Esophagus squamous epithelium (tissue), 5 donors: ENCODE results near the gene EMILIN2. TPM values are rescaled to one million over a fixed set of nuclear protein-coding genes. Genes with fewer than 3 reads are reported as not detected.

Experiments
- DNase-seq: peaks from one replicate; lab custom pipeline; 2025; lab: John Stamatoyannopoulos, UW
- H3K27ac ChIP-seq, 4 donors: fragments of 200-600 bp; sonication (generic); one replicate each; pipeline ENCODE4 v1.5.1; 2016 to 2019; ENCODE audit warnings: mild to moderate bottlenecking in 1 of 4
- H3K27me3 ChIP-seq, 4 donors: fragments of 200-600 bp; sonication (generic); 1 replicate in 3 of 4; 2 replicates in 1 of 4; pipeline versions ENCODE4 v1.5.1 to v1.6.0; 2017 to 2021; ENCODE audit warnings: antibody characterized with exemption in 1 of 4
- H3K36me3 ChIP-seq, 3 donors: fragments of 200-600 bp; sonication (generic); one replicate each; pipeline ENCODE4 v1.5.1; 2016 to 2019
- H3K4me1 ChIP-seq, 3 donors: fragments of 200-600 bp; sonication (generic); one replicate each; pipeline ENCODE4 v1.5.1; 2017 to 2019
- H3K4me3 ChIP-seq, 4 donors: fragments of 200-600 bp; sonication (generic); 1 replicate in 3 of 4; 2 replicates in 1 of 4; pipeline ENCODE4 v1.5.1; 2016 to 2019; ENCODE audit warnings: mild to moderate bottlenecking in 2 of 4, moderate library complexity in 1 of 4
- H3K9me3 ChIP-seq, 3 donors: fragments of 200-600 bp; sonication (generic); one replicate each; pipeline ENCODE4 v1.5.1; 2016 to 2019
- POLR2A ChIP-seq, 4 donors: fragments of 450-650 bp; IDR thresholded peaks; one replicate each; pipeline ENCODE4 v1.6.1; 2017; ENCODE audit warnings: antibody characterized with exemption in 4 of 4, mild to moderate bottlenecking in 4 of 4, moderate library complexity in 3 of 4
- WGBS, 2 donors: methylation state at CpG; one replicate each; pipeline ENCODE4 v1.1.5; 2018; 5-methylcytosine and 5-hydroxymethylcytosine counted together
- intact Hi-C: fragments of 100-400 bp; cut with DNase I; formaldehyde crosslinking; loops from one replicate; pipeline ENCODE4 v1.15.0; 2022
- total RNA-seq, 4 donors: library from RNA; depleted of rRNA; stranded (reverse); fragments of >200 nt; gene quantifications; one replicate each; pipeline ENCODE4 v1.1.0, GENCODE V29; 2016
- TF ChIP-seq, protein P1 (sequence below), 6 experiments: fragments of 450-650 bp in 4 of 6; fragments of 200-600 bp in 2 of 6; sonication (generic) in 2 of 6; IDR thresholded peaks; one replicate each; pipeline ENCODE4 v1.5.1; 2016 to 2019; ENCODE audit warnings: antibody characterized with exemption in 6 of 6, mild to moderate bottlenecking in 4 of 6, moderate library complexity in 4 of 6
- donor health status: DM: yes; HTN: yes; CAD: no.

The EMILIN2 gene
- total RNA-seq, 4 donors from 2014 or later, result 3.2 to 11.1 (median 5.5) TPM

DNA sequence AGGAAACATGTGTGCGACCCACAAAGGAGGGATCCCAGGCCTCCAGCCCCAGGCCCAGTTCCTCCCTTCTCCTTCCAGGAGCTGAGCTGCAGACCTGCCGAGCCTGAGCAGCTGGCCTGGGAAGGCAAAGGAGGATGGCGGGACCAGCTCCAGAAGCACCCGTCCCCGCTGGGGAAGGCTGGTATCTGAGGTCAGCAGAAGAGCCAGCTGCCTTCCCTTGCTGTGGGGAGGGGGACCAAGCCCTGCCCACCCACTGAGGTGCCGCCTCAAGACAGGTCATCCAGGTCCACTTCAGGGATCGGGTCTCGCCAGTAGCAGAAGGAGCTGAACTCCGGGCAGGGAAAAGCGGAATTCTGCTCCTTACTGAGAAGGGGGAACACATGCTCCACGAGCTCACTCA is 73.2 kb downstream of the EMILIN2 start:
- Histone ChIP-seq H3K27ac (no peak overlapping the region), H3K9me3 (no peaks in the 10 kb centered on the region), H3K4me1 (peaks cover 0 to 20% (median 0%) of the 10 kb centered on the region in 3 donors), H3K36me3 (peaks cover 0 to 81% (median 20%) of the 10 kb centered on the region in 3 donors), H3K4me3 (no peak overlapping the region), H3K27me3 (no peaks in the 10 kb centered on the region)
- intact Hi-C loops, result loop anchor here (10.0 kb wide), 1 partner anchor 145 kb away; no protein-coding TSS in a partner anchor
- TF ChIP-seq, protein P1, sequence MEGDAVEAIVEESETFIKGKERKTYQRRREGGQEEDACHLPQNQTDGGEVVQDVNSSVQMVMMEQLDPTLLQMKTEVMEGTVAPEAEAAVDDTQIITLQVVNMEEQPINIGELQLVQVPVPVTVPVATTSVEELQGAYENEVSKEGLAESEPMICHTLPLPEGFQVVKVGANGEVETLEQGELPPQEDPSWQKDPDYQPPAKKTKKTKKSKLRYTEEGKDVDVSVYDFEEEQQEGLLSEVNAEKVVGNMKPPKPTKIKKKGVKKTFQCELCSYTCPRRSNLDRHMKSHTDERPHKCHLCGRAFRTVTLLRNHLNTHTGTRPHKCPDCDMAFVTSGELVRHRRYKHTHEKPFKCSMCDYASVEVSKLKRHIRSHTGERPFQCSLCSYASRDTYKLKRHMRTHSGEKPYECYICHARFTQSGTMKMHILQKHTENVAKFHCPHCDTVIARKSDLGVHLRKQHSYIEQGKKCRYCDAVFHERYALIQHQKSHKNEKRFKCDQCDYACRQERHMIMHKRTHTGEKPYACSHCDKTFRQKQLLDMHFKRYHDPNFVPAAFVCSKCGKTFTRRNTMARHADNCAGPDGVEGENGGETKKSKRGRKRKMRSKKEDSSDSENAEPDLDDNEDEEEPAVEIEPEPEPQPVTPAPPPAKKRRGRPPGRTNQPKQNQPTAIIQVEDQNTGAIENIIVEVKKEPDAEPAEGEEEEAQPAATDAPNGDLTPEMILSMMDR (IDR thresholded peaks at IDR 0.05), result no peak
- TF ChIP-seq POLR2A (IDR thresholded peaks at IDR 0.05), result no peak
- DNase-seq, result no peak
- 81 to 95% methylated on average over 3 to 4 of the region's 11 CpGs for WGBS, 2 donors

DNA sequence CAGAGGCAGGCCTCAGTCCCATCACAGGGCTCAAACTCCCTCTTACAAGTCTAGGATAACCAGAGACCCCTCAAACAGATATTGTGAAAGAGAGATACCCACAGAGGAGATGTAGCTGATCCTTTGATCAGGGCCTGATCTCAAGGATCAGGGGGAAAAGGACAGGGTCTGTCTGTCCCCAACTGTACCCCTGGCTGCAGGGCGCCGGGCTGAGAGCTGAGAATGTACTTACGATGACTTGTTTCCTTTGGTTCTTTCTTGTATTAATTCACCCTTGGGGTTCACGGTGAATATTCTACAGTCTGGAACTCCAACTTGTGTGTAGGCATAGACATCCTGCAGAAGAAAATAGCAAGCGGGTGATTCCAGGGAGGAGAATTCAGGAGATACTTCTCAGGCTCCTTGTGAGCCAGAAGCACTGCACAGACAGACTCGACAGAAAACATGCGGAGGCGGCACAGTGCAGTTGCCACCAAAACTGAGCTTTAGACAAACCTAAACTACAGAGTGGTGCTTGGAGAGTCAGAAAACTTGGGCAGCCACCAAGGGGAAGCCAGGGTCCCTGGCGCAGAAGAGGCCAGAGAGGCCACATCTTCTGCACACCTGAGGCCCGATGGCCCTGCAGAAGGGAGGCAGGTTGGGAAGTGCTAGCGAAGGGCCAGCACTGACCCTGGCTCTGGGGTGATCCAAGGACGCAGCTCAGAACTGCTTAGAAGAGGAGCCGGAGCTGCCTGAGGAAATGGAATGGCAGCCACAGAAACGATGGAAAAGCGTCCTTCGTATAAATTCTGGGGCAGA is 73.9 kb downstream of the EMILIN2 start:
- no peak overlapping the region for H3K27ac ChIP-seq
- H3K9me3 ChIP-seq, result no peaks in the 10 kb centered on the region
- no peak for DNase-seq
- intact Hi-C loops, result loop anchor here (10.0 kb wide), 1 partner anchor 144 kb away; no protein-coding TSS in a partner anchor
- WGBS, 2 donors, result 90 to 93% methylated on average over 13 to 16 of the region's 16 CpGs
- H3K36me3 ChIP-seq, result peaks cover 0 to 81% (median 20%) of the 10 kb centered on the region in 3 donors
- H3K27me3 ChIP-seq, result no peaks in the 10 kb centered on the region
- TF ChIP-seq, protein P1 (IDR thresholded peaks at IDR 0.05), result no peak
- TF ChIP-seq POLR2A (IDR thresholded peaks at IDR 0.05), result no peak
- no peak overlapping the region for H3K4me3 ChIP-seq
- peaks cover 0 to 20% (median 0%) of the 10 kb centered on the region in 3 donors for H3K4me1 ChIP-seq

DNA sequence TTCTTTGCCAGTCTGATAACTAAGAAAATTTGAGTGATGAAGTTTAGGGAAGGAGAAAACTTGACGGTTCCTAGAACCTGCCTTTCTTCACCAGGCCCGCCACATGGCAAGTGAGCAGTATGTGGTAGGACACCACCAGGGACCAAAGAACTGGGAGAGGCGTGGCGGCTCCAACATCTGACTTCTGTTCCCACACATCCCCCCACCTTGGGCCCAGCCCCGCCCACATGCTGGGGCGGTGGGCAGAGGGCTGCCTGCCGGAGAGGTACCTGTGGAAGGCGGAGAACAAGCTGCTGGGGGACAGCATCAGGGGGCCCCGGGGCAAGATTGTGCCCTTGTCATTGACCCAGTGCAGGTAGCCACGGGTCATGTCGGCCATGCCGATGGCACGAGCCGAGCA is 75.0 kb downstream of the EMILIN2 start:
- H3K4me3 ChIP-seq, result no peak overlapping the region

GRCh38 chr18:2923464-2923863 is 76.7 kb downstream of the EMILIN2 start:
- Histone ChIP-seq H3K27ac (no peak overlapping the region), H3K4me3 (no peak overlapping the region), H3K4me1 (no peaks in the 10 kb centered on the region), H3K27me3 (no peaks in the 10 kb centered on the region), H3K36me3 (peaks cover 0 to 98% (median 20%) of the 10 kb centered on the region in 3 donors), H3K9me3 (no peaks in the 10 kb centered on the region)
- TF ChIP-seq POLR2A (IDR thresholded peaks at IDR 0.05), result no peak
- TF ChIP-seq, protein P1 (IDR thresholded peaks at IDR 0.05), result no peak
- intact Hi-C loops, result loop anchor here (10.0 kb wide), 1 partner anchor 141 kb away; no protein-coding TSS in a partner anchor
- 76 to 84% methylated on average over 6 of the region's 6 CpGs for WGBS, 2 donors
- no peak for DNase-seq

More for the DNA sequence above, 75.0 kb downstream of the EMILIN2 start:
- H3K4me1 ChIP-seq, result peaks cover 0 to 10% (median 0%) of the 10 kb centered on the region in 3 donors
- H3K27ac ChIP-seq, result no peak overlapping the region
- TF ChIP-seq, protein P1 (IDR thresholded peaks at IDR 0.05), result no peak
- no peak for TF ChIP-seq POLR2A (IDR thresholded peaks at IDR 0.05)
- intact Hi-C loops, result loop anchor here (10.0 kb wide), 1 partner anchor 143 kb away; no protein-coding TSS in a partner anchor
- no peak for DNase-seq
- H3K9me3 ChIP-seq, result no peaks in the 10 kb centered on the region
- H3K36me3 ChIP-seq, result peaks cover 0 to 83% (median 20%) of the 10 kb centered on the region in 3 donors
- H3K27me3 ChIP-seq, result no peaks in the 10 kb centered on the region
- 94 to 95% methylated on average over 7 of the region's 14 CpGs for WGBS, 2 donors

- intact Hi-C loops, result loop anchor here (10.0 kb wide), 1 partner anchor 140 kb away; no protein-coding TSS in a partner anchor
- peaks cover 0 to 96% (median 15%) of the 10 kb centered on the region in 3 donors for H3K36me3 ChIP-seq
- H3K4me3 ChIP-seq, result no peak overlapping the region
- no peak for DNase-seq
- H3K9me3 ChIP-seq, result no peaks in the 10 kb centered on the region
- 86 to 95% methylated on average over 10 to 12 of the region's 12 CpGs for WGBS, 2 donors
- no peaks in the 10 kb centered on the region for H3K27me3 ChIP-seq
- TF ChIP-seq POLR2A (IDR thresholded peaks at IDR 0.05), result no peak
- H3K4me1 ChIP-seq, result no peaks in the 10 kb centered on the region
- H3K27ac ChIP-seq, result no peak overlapping the region
Observed at GRCh38 chr18:2924920-2925319, 78.1 kb downstream of the EMILIN2 start.
